A549 (cell line): ENCODE results near the gene BCAT1. TPM values are rescaled to one million over a fixed set of nuclear protein-coding genes. Genes with fewer than 3 reads are reported as not detected.

ENCODE experiments used
- ATAC-seq, 2 experiments: fragments of 200-7000 bp in 1 of 2; fragments of >200 bp in 1 of 2; cut with Nextera tagmentation in 1 of 2; cut with Tn5 transposase in 1 of 2; 3 replicates each; pipeline versions ENCODE4 v1.8.0 to v1.9.1; 2018 to 2020; ENCODE audit warnings: mild to moderate bottlenecking in 1 of 2, moderate library complexity in 1 of 2
- CTCF ChIA-PET: fragments of 300-600 bp; sonication (Branson Sonifier 250); formaldehyde crosslinking; extraction: SDS; loops from one replicate; lab custom pipeline; 2021; ENCODE audit warnings: antibody characterized with exemption, inconsistent platforms; lab: Yijun Ruan, JAX
- POLR2A ChIA-PET: fragments of 350-600 bp; formaldehyde crosslinking; extraction: SDS; loops from one replicate; lab custom pipeline; 2021; ENCODE audit warnings: antibody characterized with exemption, inconsistent platforms; lab: Yijun Ruan, JAX
- DNase-seq, 2 experiments: peaks; one replicate each; pipeline versions ENCODE4 v3.0.0 to v3.0.0-alpha.2; 2011 to 2016; ENCODE audit warnings: low read depth in 1 of 2, low spot score in 1 of 2
- FAIRE-seq: peaks from 2 replicates; lab custom pipeline; 2011; peaks lifted over from hg19 to GRCh38; lab: Jason Lieb, UNC
- H3K27ac ChIP-seq, 2 experiments: fragments of >200 bp; sonication (Bioruptor Twin); formaldehyde crosslinking; 3 replicates each; pipeline ENCODE4 v1.5.1; 2016 to 2017
- H3K4me1 ChIP-seq: fragments of >200 bp; sonication (Bioruptor Twin); formaldehyde crosslinking; 3 replicates; pipeline ENCODE4 v1.6.1; 2016
- H3K4me2 ChIP-seq: fragments of >200 bp; sonication (Bioruptor Twin); formaldehyde crosslinking; 3 replicates; pipeline ENCODE4 v1.6.1; 2016
- H3K4me3 ChIP-seq: fragments of >200 bp; sonication (Bioruptor Twin); formaldehyde crosslinking; 3 replicates; pipeline ENCODE4 v1.5.1; 2016
- H3K9me3 ChIP-seq: fragments of >200 bp; sonication (Bioruptor Twin); formaldehyde crosslinking; 3 replicates; pipeline ENCODE4 v1.6.1; 2016
- ATOH8 ChIP-seq: fragments of 250-450 bp; sonication (Bioruptor Pico); IDR thresholded peaks from 2 replicates; pipeline ENCODE4 v1.5.0; 2020; ENCODE audit warnings: low read depth, mild to moderate bottlenecking, moderate library complexity
- BCL3 ChIP-seq: fragments of >200 bp; sonication (Bioruptor Twin); formaldehyde crosslinking; IDR thresholded peaks from 3 replicates; pipeline ENCODE4 v1.6.1; 2016
- BHLHE40 ChIP-seq: IDR thresholded peaks from 2 replicates; pipeline ENCODE4 v1.6.1; 2012; ENCODE audit warnings: low read depth, low read length, inconsistent platforms
- CHD4 ChIP-seq: fragments of 200-600 bp; sonication (generic); IDR thresholded peaks from 2 replicates; pipeline ENCODE4 v1.6.1; 2016; ENCODE audit warnings: antibody characterized with exemption, mild to moderate bottlenecking, borderline replicate concordance
- CTCF ChIP-seq: fragments of >200 bp; sonication (Bioruptor Twin); formaldehyde crosslinking; IDR thresholded peaks from 3 replicates; pipeline ENCODE4 v1.5.1; 2016
- ESRRA ChIP-seq: fragments of 150-350 bp; IDR thresholded peaks from 2 replicates; pipeline ENCODE4 v1.6.1; 2014; ENCODE audit warnings: mild to moderate bottlenecking, low read length, borderline replicate concordance
- FOSB ChIP-seq: fragments of 250-450 bp; sonication (Bioruptor Pico); IDR thresholded peaks from 2 replicates; pipeline ENCODE4 v1.5.0; 2020; ENCODE audit warnings: mild to moderate bottlenecking, moderate library complexity
- FOXS1 ChIP-seq: fragments of 250-450 bp; sonication (Bioruptor Pico); IDR thresholded peaks from 2 replicates; pipeline ENCODE4 v1.5.0; 2020; ENCODE audit warnings: mild to moderate bottlenecking, moderate library complexity
- GATA3 ChIP-seq: IDR thresholded peaks from 2 replicates; pipeline ENCODE4 v1.6.1; 2012; ENCODE audit warnings: borderline replicate concordance
- HDAC2 ChIP-seq: fragments of 200-600 bp; sonication (generic); IDR thresholded peaks from 2 replicates; pipeline ENCODE4 v1.6.1; 2016
- HEYL ChIP-seq: fragments of 250-450 bp; sonication (Bioruptor Pico); IDR thresholded peaks from 2 replicates; pipeline ENCODE4 v1.8.0; 2021; ENCODE audit warnings: mild to moderate bottlenecking, moderate library complexity
- HOXA7 ChIP-seq: fragments of 250-450 bp; sonication (Bioruptor Pico); IDR thresholded peaks from 2 replicates; pipeline ENCODE4 v1.5.0; 2020; ENCODE audit warnings: mild to moderate bottlenecking, moderate library complexity
- HOXB5 ChIP-seq: fragments of 250-450 bp; sonication (Bioruptor Pico); IDR thresholded peaks from 2 replicates; pipeline ENCODE4 v1.5.0; 2020; ENCODE audit warnings: mild to moderate bottlenecking, moderate library complexity
- KDM1A ChIP-seq: fragments of 200-600 bp; sonication (generic); IDR thresholded peaks from 2 replicates; pipeline ENCODE4 v1.6.1; 2016; ENCODE audit warnings: low read depth, mild to moderate bottlenecking
- MAX ChIP-seq: IDR thresholded peaks from 2 replicates; pipeline ENCODE4 v1.6.1; 2012
- NPAS2 ChIP-seq: fragments of 250-450 bp; sonication (Bioruptor Pico); IDR thresholded peaks from 2 replicates; pipeline ENCODE4 v1.8.0; 2022; ENCODE audit warnings: mild to moderate bottlenecking, moderate library complexity, borderline replicate concordance
- PHF8 ChIP-seq: fragments of 200-600 bp; sonication (generic); IDR thresholded peaks from 2 replicates; pipeline ENCODE4 v1.6.1; 2016; ENCODE audit warnings: low read depth, mild to moderate bottlenecking, antibody characterized with exemption, moderate library complexity, borderline replicate concordance
- TFCP2L1 ChIP-seq: fragments of 250-450 bp; sonication (Bioruptor Pico); IDR thresholded peaks from 2 replicates; pipeline ENCODE4 v1.5.0; 2021; ENCODE audit warnings: mild to moderate bottlenecking
- ZNF302 ChIP-seq: fragments of 250-450 bp; sonication (Bioruptor Pico); IDR thresholded peaks from 2 replicates; pipeline ENCODE4 v1.9.0; 2021; ENCODE audit warnings: inconsistent platforms, mild to moderate bottlenecking, moderate library complexity
- WGBS: methylation state at CpG from one replicate; pipeline ENCODE4 v1.1.6; 2017; ENCODE audit errors: missing lambda C conversion rate; 5-methylcytosine and 5-hydroxymethylcytosine counted together
- polyA plus RNA-seq, 4 experiments: library from polyadenylated mRNA; depleted of rRNA in 3 of 4; stranded (reverse); fragments of >200 nt; fragmentation: RNase III in 1 of 4; extraction: RNeasy Plus Mini Kit Qiagen cat#74134 plus additional on column Dnase treatment in 1 of 4; gene quantifications; 2 replicates in 3 of 4; 3 replicates in 1 of 4; pipeline ENCODE4 v1.2.3, GENCODE V29; 2011 to 2017
- TF ChIP-seq, protein P1 (sequence below): fragments of >200 bp; sonication (Bioruptor Twin); formaldehyde crosslinking; IDR thresholded peaks from 2 replicates; pipeline ENCODE4 v1.6.1; 2016

BCAT1 gene
- polyA plus RNA-seq, 2 of the 4 experiments (the other 2 are of a cell fraction): 10.5 to 14.6 TPM

- CTCF ChIA-PET: no interaction called here
Observed at GRCh38 chr12:24884911-24885310, 64.0 kb downstream of the BCAT1 start.

DNA sequence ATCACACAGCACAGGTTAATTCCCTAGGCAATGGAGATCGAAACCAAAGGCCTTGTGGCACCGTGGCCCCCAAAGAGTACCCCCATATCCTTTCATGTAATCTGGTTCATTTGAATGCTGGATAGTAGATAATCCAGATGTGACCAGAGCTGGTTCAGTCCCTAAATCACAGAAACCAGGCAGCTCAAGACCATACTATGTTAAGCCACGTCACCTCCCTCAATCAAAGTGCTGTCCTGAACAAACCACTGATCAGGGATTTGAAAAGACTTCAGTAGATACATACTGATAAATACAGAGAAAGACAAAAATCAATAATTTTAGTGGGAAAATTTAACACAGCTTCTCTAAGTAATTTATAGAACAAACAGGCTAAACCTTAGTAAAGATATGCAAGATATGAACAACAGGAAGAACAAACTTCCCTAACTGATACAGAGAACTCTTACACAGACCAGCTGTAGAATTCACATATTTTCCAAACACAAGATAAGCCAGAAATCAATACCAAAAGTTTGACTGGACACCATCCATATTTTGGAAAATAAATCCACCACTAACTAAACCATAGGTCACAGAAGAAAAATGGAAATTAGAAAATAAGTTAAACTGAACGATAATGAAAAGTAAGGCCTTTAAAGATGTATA, 67.1 kb downstream of the BCAT1 start:
- ChIA-PET CTCF (no interaction called here), POLR2A (no interaction called here)
- FAIRE-seq (no peak), ATAC-seq (no peak), DNase-seq (no peak)
- H3K9me3 ChIP-seq: no peaks in the 10 kb centered on the region
- H3K27ac ChIP-seq: no peak overlapping the region
- no peak overlapping the region for H3K4me3 ChIP-seq
- 79% methylated on average over 4 of the region's 4 CpGs for WGBS
- TF ChIP-seq GATA3 (no peak), BCL3 (no peak), HEYL (CRISPR knock-in tag) (no peak), CTCF (no peak), ATOH8 (no peak), ZNF302 (CRISPR knock-in tag) (no peak), FOXS1 (CRISPR knock-in tag) (no peak), BHLHE40 (no peak), TFCP2L1 (CRISPR knock-in tag) (no peak)
- TF ChIP-seq, protein P1, sequence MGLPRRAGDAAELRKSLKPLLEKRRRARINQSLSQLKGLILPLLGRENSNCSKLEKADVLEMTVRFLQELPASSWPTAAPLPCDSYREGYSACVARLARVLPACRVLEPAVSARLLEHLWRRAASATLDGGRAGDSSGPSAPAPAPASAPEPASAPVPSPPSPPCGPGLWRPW: no peak
- no peaks in the 10 kb centered on the region for H3K4me1 ChIP-seq
- H3K4me2 ChIP-seq: no peak overlapping the region

More at GRCh38 chr12:24884911-24885310, 64.0 kb downstream of the BCAT1 start:
- TF ChIP-seq GATA3 (no peak), HDAC2 (no peak), HOXB5 (CRISPR knock-in tag) (no peak), PHF8 (no peak), CHD4 (no peak), FOXS1 (CRISPR knock-in tag) (no peak), FOSB (CRISPR knock-in tag) (no peak), NPAS2 (CRISPR knock-in tag) (no peak), HOXA7 (no peak), BCL3 (no peak), ESRRA (no peak), ZNF302 (CRISPR knock-in tag) (no peak), KDM1A (no peak), MAX (no peak)
- TF ChIP-seq, all 56 proteins: peak for 0
- 88% methylated on average over 3 of the region's 3 CpGs for WGBS
- H3K4me3 ChIP-seq: no peak overlapping the region
- H3K9me3 ChIP-seq: no peaks in the 10 kb centered on the region
- DNase-seq: no peak
- no peak overlapping the region for H3K27ac ChIP-seq
- H3K4me1 ChIP-seq: no peaks in the 10 kb centered on the region
- no peak for ATAC-seq
- FAIRE-seq: no peak
- POLR2A ChIA-PET: no interaction called here
- no peak overlapping the region for H3K4me2 ChIP-seq
